SK-N-SH (cell line): ENCODE measurements around the gene SMIM5. TPM values are rescaled to one million over a fixed set of nuclear protein-coding genes. Genes with fewer than 3 reads are reported as not detected.
"Not testable (repeated sequence)": the region's sequence is repeated elsewhere in the genome, so short reads cannot be mapped to it uniquely, and the experiment has no call there.

Source experiments
- CTCF ChIA-PET: fragments of 300-600, 350-600 bp; formaldehyde crosslinking; extraction: SDS; loops from one replicate; lab custom pipeline; 2021; lab: Yijun Ruan, JAX
- POLR2A ChIA-PET: fragments of 350-600 bp; sonication (Branson Sonifier 250); formaldehyde crosslinking; extraction: SDS; loops from one replicate; lab custom pipeline; 2020; ENCODE audit warnings: antibody characterized with exemption, inconsistent platforms; lab: Yijun Ruan, JAX
- DNase-seq: peaks from one replicate; pipeline ENCODE4 v3.0.0; 2012
- H2AFZ ChIP-seq: fragments of 200-600 bp; sonication (generic); 2 replicates; pipeline ENCODE4 v1.8.1; 2016; ENCODE audit warnings: antibody characterized with exemption, mild to moderate bottlenecking, low read depth
- H3F3A ChIP-seq: fragments of 200-600 bp; sonication (generic); replicated peaks from 2 replicates; pipeline ENCODE3; 2016; ENCODE audit warnings: antibody characterized with exemption, mild to moderate bottlenecking; ENCODE audit not compliant: insufficient read depth
- H3K27ac ChIP-seq, 2 experiments: fragments of 200-500 bp in 1 of 2; fragments of 200-600 bp in 1 of 2; sonication (Bioruptor generic) in 1 of 2; sonication (generic), shearing (Covaris generic) in 1 of 2; 2 replicates each; pipeline versions ENCODE4 v1.5.1 to v1.6.1; 2014 to 2016; ENCODE audit warnings: low read depth in 2 of 2, inconsistent platforms in 1 of 2, low read length in 1 of 2, mild to moderate bottlenecking in 1 of 2, mixed read lengths in 1 of 2
- H3K27me3 ChIP-seq: fragments of 200-600 bp; sonication (generic), shearing (Covaris generic); 2 replicates; pipeline ENCODE4 v1.6.1; 2016; ENCODE audit warnings: mixed run types; ENCODE audit not compliant: insufficient read depth
- H3K36me3 ChIP-seq, 2 experiments: fragments of 200-500 bp in 1 of 2; fragments of 200-600 bp in 1 of 2; sonication (Bioruptor generic) in 1 of 2; sonication (generic) in 1 of 2; replicated peaks in 1 of 2; 2 replicates each; pipeline versions ENCODE3 to v1.5.1; 2014 to 2016; ENCODE audit warnings: low read length in 1 of 2, mild to moderate bottlenecking in 1 of 2; ENCODE audit not compliant: insufficient read depth in 2 of 2, control insufficient read depth in 1 of 2
- H3K4me1 ChIP-seq, 2 experiments: fragments of 200-500 bp in 1 of 2; fragments of 200-600 bp in 1 of 2; sonication (Bioruptor generic) in 1 of 2; sonication (generic), shearing (Covaris generic) in 1 of 2; 2 replicates each; pipeline versions ENCODE4 v1.5.1 to v1.6.1; 2014 to 2016; ENCODE audit warnings: low read depth in 1 of 2, low read length in 1 of 2, mixed run types in 1 of 2; ENCODE audit not compliant: insufficient read depth in 2 of 2, control insufficient read depth in 1 of 2
- H3K4me2 ChIP-seq: fragments of 200-600 bp; sonication (generic), shearing (Covaris generic); 2 replicates; pipeline ENCODE4 v1.6.1; 2017; ENCODE audit warnings: mixed run types
- H3K4me3 ChIP-seq, 2 experiments: fragments of 200-500 bp in 1 of 2; fragments of 200-600 bp in 1 of 2; sonication (Bioruptor generic) in 1 of 2; sonication (generic), shearing (Covaris generic) in 1 of 2; 2 replicates each; pipeline versions ENCODE4 v1.5.1 to v1.8.1; 2014 to 2016; ENCODE audit warnings: low read depth in 2 of 2, inconsistent platforms in 1 of 2, low read length in 1 of 2, mild to moderate bottlenecking in 1 of 2, mixed read lengths in 1 of 2, moderate library complexity in 1 of 2
- H3K79me2 ChIP-seq: fragments of 200-600 bp; sonication (generic); 2 replicates; pipeline ENCODE4 v1.8.1; 2017; ENCODE audit warnings: mild to moderate bottlenecking; ENCODE audit not compliant: insufficient read depth
- H3K9ac ChIP-seq: fragments of 200-600 bp; sonication (generic); 2 replicates; pipeline ENCODE4 v1.6.1; 2017; ENCODE audit warnings: mixed run types
- H3K9me2 ChIP-seq: fragments of 200-600 bp; sonication (generic); 2 replicates; pipeline ENCODE4 v1.6.1; 2017; ENCODE audit warnings: mixed run types
- H3K9me3 ChIP-seq: fragments of 200-600 bp; sonication (generic); 2 replicates; pipeline ENCODE4 v1.6.1; 2017; ENCODE audit warnings: mixed run types, mild to moderate bottlenecking, moderate library complexity
- H4K20me1 ChIP-seq: fragments of 200-600 bp; sonication (generic); 2 replicates; pipeline ENCODE4 v1.6.1; 2017; ENCODE audit warnings: mild to moderate bottlenecking, mixed run types; ENCODE audit not compliant: insufficient read depth
- CHD2 ChIP-seq: fragments of 150-350 bp; IDR thresholded peaks from 2 replicates; pipeline ENCODE4 v1.6.1; 2018; ENCODE audit warnings: low read length; ENCODE audit not compliant: partially characterized antibody
- CTCF ChIP-seq: fragments of 200-600 bp; sonication (generic); IDR thresholded peaks from 2 replicates; pipeline ENCODE4 v1.6.1; 2017; ENCODE audit warnings: antibody characterized with exemption, mild to moderate bottlenecking, moderate library complexity
- ELF1 ChIP-seq: IDR thresholded peaks from 2 replicates; pipeline ENCODE4 v1.4.0; 2012
- EP300 ChIP-seq, 2 experiments: IDR thresholded peaks; 2 replicates each; pipeline versions ENCODE4 v1.4.0 to v1.6.1; 2012; ENCODE audit warnings: borderline replicate concordance in 1 of 2, low read depth in 1 of 2, low read length in 1 of 2
- FOSL2 ChIP-seq: IDR thresholded peaks from 2 replicates; pipeline ENCODE4 v1.4.0; 2012; ENCODE audit warnings: low read depth, mild to moderate bottlenecking, moderate library complexity, borderline replicate concordance
- JUND ChIP-seq: IDR thresholded peaks from 2 replicates; pipeline ENCODE4 v1.4.0; 2012
- POLR2AphosphoS5 ChIP-seq: IDR thresholded peaks from 2 replicates; pipeline ENCODE4 v1.6.1; 2012; ENCODE audit warnings: low read depth, low read length
- RAD21 ChIP-seq: IDR thresholded peaks from 2 replicates; pipeline ENCODE4 v1.6.1; 2012; ENCODE audit warnings: mild to moderate bottlenecking, low read length
- REST ChIP-seq: IDR thresholded peaks from 2 replicates; pipeline ENCODE4 v1.6.1; 2012; ENCODE audit warnings: mild to moderate bottlenecking, low read depth, low read length, moderate library complexity
- SIN3A ChIP-seq: IDR thresholded peaks from 2 replicates; pipeline ENCODE4 v1.6.1; 2012; ENCODE audit warnings: low read depth, mild to moderate bottlenecking, low read length, moderate library complexity, borderline replicate concordance
- TCF12 ChIP-seq: IDR thresholded peaks from 2 replicates; pipeline ENCODE4 v1.4.0; 2012
- TEAD4 ChIP-seq: IDR thresholded peaks from 2 replicates; pipeline ENCODE4 v1.4.0; 2012; ENCODE audit warnings: mild to moderate bottlenecking, borderline replicate concordance; ENCODE audit not compliant: insufficient read depth
- USF2 ChIP-seq: fragments of 150-350 bp; IDR thresholded peaks from 2 replicates; pipeline ENCODE4 v1.6.1; 2017; ENCODE audit warnings: antibody characterized with exemption, low read length, low read depth, borderline replicate concordance
- WGBS: methylation state at CpG from one replicate; pipeline ENCODE4 v1.1.6; 2017; ENCODE audit warnings: low lambda C conversion rate; 5-methylcytosine and 5-hydroxymethylcytosine counted together
- polyA plus RNA-seq, 3 experiments: library from polyadenylated mRNA; depleted of rRNA; stranded (reverse); fragments of >200 nt; gene quantifications; 2 replicates each; pipeline ENCODE4 v1.2.3, GENCODE V29; 2012

Gene SMIM5
- polyA plus RNA-seq, 1 of the 3 experiments (the other 2 are of a cell fraction), result 0.02 TPM

GRCh38 chr17:75637551-75637950 is 4.3 kb downstream of the SMIM5 start:
- H3K27ac ChIP-seq, result no peak overlapping the region
- H3K4me1 ChIP-seq, result peaks cover 12 to 15% of the 10 kb centered on the region in 2 experiments; a peak in 3 of 4 replicates
- no peak overlapping the region for H3K9ac ChIP-seq
- H3K4me3 ChIP-seq, result no peak overlapping the region
- ChIA-PET POLR2A (no interaction called here), CTCF (interaction anchor here (0.7 to 37.9 kb wide), 7 partner anchors 10 to 113 kb away, joined by 3 to 1370 read pairs (median 10); partner anchors contain the start of genes GALK1, RECQL5, SAP30BP and SMIM5)
- no peak overlapping the region for H3K4me2 ChIP-seq
- no peaks in the 10 kb centered on the region for H3K27me3 ChIP-seq
- H3K9me3 ChIP-seq, result no peaks in the 10 kb centered on the region
- H2AFZ ChIP-seq, result no peak overlapping the region
- DNase-seq, result peak; percentile 23
- no peaks in the 10 kb centered on the region for H3K9me2 ChIP-seq
- H3K36me3 ChIP-seq, result peaks cover 0 to 36% of the 10 kb centered on the region in 2 experiments
- H3K79me2 ChIP-seq, result no peaks in the 10 kb centered on the region
- H4K20me1 ChIP-seq, result peaks cover 14% of the 10 kb centered on the region
- 98% methylated on average over 5 of the region's 7 CpGs for WGBS
- H3F3A ChIP-seq, result peaks cover 3% of the 10 kb centered on the region
- TF ChIP-seq TCF12 (no peak), TEAD4 (no peak), RAD21 (no peak), SIN3A (no peak), CTCF (no peak), JUND (no peak), ELF1 (no peak), POLR2AphosphoS5 (no peak), EP300 (IDR thresholded peaks at IDR 0.05; ENCODE audit: borderline replicate concordance in 1 of 2, low read depth in 1 of 2, low read length in 1 of 2) (no peak), CHD2 (no peak), USF2 (no peak), FOSL2 (no peak), REST (no peak)

- H3K9ac ChIP-seq, H3K79me2 ChIP-seq, H3K9me3 ChIP-seq, H3K27ac ChIP-seq, H3K4me2 ChIP-seq, H3F3A ChIP-seq, DNase-seq, H2AFZ ChIP-seq, H3K9me2 ChIP-seq, H3K27me3 ChIP-seq, H3K4me3 ChIP-seq: not testable (repeated sequence)
- peaks cover 0 to 41% of the 10 kb centered on the region in 2 experiments for H3K36me3 ChIP-seq
- ChIA-PET POLR2A (interaction anchor here (1.1 kb wide), 1 partner anchor 9 kb away, joined by 3 read pairs; no protein-coding TSS in a partner anchor), CTCF (interaction anchor here (1.5 to 37.9 kb wide), 5 partner anchors 9 to 113 kb away, joined by 4 to 1370 read pairs (median 1189); partner anchors contain the start of genes GALK1 and SMIM5)
- H3K4me1 ChIP-seq, result peaks cover 8 to 14% of the 10 kb centered on the region in 2 experiments; a peak in 3 of 4 replicates
- H4K20me1 ChIP-seq, result peaks cover 11% of the 10 kb centered on the region
- 98% methylated on average over 12 of the region's 12 CpGs for WGBS
Measured at GRCh38 chr17:75638039-75638438, 4.8 kb downstream of the SMIM5 start.
